NCI-H2107 (cell line): ENCODE measurements around the gene MDP1.
"Not testable (repeated sequence)": the region's sequence is repeated elsewhere in the genome, so short reads cannot be mapped to it uniquely, and the experiment has no call there.

Experiments used
- DNase-seq: peaks from one replicate; lab custom pipeline; 2025; lab: John Stamatoyannopoulos, UW

The MDP1 gene

GRCh38 chr14:24250354-24250753 is 34.5 kb upstream of the MDP1 start:
- DNase-seq, result no peak

GRCh38 chr14:24249230-24250021 is 33.6 kb upstream of the MDP1 start:
- no peak for DNase-seq

DNA sequence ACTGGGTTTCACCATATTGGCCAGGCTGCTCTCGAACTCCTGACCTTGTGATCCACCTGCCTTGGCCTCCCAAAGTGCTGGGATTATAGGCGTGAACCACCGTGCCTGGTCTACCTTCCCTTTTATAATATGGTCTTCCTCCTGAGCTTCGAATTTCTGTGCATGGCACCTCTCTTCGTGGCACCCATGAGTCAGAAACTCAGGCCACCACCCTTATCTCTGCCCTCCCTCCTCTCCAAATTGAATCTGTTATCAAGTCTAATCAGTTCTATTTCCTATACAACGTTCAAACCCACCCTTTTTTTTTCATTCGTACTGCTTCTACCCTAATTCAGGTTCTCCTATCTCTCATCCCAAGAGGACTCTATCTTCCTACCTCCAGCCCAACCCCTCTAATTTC is 31.6 kb upstream of the MDP1 start:
- no peak for DNase-seq

DNA sequence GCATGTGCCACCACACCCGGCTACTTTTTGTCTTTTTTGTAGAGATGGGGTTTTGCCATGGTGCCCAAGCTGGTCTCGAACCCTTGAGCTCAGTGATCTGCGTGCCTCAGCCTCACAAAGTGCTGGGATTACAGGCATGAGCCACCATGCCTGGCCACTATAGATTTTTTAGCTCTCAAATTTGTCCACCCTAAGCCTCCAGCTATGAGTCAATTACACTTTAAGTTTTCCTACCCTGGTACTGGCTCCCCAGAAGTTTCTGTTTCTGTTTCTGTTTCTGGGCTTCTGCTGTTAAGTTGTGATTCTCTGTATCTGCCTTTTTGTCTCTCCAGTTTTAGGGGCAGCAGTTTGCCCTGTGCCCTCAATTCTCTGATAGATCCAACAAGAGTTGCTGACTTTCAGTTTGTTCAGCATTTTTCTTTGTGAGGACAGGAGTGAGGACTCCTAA is 30.9 kb upstream of the MDP1 start:
- DNase-seq, result no peak

DNA sequence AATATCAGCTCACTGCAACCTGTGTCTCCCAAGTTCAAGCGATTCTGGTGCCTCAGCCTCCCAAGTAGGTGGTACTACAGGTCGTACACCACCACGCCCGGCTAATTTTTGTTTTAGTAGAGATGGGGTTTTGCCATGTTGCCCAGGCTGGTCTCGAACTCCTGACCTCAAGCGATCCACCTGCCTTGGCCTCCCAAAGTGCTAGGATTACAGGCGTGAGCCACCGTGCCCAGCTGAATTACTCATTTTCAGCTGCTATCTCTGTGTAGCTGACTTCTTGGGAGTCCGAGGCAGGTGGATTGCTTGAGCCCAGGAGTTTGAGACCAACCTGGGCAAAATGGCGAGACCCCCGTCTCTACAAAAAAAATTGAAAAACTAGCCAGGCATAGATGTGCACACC is 29.5 kb upstream of the MDP1 start:
- DNase-seq, result not testable (repeated sequence)

DNA sequence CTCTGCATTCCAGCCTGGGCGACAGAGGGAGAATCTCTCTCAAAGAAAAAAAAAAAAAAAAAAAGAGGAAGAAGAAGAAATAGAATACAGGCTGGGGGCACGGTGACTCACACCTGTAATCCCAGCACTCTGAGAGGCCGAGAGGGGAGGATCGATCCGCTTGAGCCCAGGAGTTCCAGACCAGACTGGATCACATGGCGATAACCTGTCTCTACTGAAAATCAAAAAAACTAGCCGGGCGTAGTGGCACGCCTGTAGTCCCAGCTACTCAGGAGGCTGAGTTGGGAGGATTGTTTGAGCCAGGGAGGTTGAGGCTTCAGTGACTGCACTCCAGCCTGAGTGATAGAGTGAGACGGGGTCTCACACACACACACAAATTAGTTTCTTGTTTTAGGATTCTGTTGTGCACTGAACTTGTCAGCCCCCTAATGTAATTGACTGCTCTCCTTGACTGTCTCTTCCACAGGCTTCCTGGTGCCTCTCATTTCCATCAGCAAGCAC is 27.5 kb upstream of the MDP1 start:
- no peak for DNase-seq

DNA sequence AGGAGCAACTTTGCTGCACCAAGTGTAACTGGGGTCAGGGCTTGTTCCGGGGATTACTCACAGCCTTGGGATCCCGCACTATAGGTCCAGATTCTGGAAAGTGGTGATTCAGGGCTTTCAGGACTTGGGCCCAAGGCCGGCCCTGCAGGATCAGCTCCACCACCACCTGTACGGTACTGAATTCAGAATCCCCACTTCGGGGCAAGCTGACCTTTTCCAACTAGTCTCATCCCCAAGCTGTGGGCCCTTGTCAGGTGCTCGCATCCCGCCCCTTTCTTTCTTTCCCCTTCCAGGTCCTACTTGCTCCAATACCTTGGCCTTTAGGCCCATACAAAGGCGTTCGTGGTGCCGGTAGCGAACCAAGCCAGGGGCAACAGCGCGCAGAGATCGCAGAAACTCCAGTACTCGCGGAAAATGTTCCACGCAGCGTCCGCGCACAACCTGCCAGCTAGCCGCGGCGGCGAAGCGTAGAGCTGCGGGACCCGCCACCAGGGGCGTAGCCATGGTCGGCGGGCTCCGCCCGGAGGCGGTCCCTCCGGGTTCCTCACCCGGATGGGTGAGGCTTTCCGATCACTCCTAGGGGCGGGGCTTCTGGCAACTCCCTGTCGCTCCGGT is 26.1 kb upstream of the MDP1 start:
- DNase-seq, result peak; percentile 89

DNA sequence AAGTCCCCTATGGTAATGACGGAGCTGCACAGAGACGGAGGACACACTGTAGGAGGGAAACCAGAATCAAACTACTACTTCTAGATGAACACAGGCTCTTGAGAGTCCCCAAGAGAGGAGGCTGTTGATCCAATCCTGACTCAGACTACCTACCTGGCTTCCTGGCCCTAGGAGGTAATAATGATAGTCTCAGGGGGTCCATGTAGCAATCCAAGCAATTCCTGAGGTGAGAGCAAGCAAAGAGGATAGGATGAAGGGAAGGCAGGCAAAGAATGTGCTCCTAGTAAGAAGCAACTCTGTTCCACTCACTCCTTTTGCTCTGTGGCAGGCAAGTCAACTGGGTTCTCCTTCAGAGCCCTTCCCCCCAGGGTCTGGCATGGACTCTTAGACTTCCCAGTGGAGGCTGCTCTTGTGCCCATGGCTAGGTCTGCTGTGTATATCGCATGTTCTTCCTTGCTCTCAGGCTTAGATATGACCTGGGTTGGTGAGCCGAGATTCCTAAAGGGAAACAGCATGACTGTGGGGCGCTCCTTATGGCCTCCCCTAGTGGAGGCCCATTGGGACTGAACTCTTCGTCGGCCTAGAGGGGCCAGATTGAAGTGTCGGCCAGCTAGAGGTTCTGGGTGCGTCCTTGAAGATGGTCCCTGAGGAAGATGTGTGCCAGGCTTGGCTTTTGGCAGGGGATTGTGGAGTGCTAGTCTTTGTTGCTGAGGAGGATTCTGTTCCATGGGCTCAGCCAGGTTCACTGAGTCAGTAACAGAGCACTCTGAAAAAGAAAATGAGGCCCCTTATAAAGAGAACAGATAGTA is 24.4 kb upstream of the MDP1 start:
- no peak for DNase-seq

DNA sequence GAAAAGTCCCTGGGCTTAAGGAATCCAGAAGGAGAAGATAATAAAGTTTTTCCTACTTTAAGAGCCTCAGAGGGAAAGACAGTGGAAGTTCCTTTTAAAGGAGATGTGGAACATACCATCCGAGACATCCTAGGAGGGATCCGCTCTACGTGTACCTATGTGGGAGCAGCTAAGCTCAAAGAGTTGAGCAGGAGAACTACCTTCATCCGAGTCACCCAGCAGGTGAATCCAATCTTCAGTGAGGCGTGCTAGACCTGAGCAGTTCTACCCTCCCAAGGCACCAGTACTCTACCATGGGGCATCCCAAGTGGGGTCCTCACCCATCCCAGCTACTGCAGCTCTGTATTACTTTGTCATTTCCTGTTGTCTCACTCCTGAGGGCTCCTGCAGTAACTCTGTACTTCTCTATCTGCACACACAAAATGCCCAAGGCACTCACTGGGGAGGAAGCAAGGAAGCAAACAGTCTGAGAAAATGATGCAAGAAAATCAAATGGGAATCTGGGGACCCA is 22.7 kb upstream of the MDP1 start:
- no peak for DNase-seq

DNA sequence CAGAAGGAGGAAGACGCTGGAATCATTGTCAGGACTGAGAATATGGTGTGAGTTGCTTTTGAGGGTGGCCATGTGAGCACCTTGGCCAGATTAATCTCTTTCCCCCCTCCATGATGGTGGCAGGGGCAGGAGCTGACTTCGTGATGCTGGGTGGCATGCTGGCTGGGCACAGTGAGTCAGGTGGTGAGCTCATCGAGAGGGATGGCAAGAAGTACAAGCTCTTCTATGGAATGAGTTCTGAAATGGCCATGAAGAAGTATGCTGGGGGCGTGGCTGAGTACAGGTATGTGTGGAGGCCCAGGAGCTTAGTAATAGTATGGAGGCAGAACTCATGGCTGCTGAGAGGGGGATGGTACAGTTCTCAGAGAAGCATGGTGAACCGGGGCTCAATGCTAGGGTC is 22.3 kb upstream of the MDP1 start:
- no peak for DNase-seq

DNA sequence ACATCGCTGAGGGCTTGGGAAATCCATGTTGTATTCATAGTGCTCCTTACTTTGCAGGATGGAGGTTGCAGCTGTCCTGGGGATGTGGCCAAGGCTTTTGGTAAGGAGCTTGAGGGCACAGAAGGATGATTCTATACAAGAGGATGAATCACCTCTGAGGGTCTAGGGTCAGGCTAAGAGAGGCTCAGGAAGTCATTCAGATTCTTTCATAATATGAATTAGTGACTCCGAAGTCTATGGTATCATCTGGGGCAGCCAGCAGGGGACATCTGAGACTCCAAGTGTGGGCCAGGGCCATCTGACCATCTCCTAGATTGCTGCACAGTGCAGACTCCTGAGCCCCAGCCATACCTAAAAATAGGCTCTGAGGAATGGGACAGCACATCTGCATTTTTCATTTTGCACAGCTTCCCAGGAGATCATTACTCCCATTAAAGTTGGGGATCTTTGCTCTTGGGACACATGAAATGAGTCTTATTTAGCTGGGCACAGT is 21.6 kb upstream of the MDP1 start:
- no peak for DNase-seq

- DNase-seq, result no peak
Observed at GRCh38 chr14:24236689-24237462, 21.0 kb upstream of the MDP1 start.

GRCh38 chr14:24235804-24236688 is 20.2 kb upstream of the MDP1 start:
- DNase-seq, result no peak

DNA sequence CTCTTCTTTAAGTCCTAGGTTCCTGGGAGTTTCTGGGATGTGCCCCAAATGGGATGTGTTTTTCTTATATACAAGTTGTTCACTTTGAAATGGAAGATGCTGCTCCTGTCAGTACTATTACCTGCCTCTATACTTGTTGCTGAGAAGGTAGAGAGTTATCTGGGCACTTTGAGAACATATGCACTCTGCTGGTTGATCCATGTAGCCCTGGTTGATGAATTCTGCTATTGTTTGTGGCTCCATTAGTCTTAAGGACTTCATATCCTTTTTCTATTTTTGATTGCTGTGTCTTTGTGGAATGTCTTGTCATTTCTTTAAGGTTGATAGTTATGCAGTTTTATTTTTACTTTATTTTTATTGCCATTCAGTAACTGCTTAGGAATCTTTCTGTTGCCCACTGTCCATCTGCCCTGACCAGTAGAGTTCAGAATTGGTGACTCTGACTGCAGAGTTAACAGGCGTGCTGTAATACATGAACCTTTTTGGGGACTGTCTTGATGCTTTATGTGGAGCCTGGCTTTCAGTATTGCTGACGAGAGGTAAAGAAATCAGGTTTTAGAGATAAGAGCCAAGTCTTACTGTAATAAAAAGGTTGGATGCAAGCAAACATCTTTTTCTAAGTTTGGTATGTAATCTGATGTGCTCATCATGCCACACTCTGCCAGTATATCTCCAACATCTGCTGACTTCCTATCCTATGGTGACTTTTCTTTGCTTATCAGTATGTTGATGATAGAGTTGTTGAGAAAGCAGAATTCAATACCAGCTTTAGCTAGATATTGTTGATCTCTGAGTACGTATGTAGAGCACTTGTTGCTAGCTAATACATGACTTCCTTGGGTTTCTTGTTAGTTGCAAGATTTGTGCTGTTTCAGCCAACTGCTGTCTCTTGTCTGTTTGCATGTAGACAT is 18.5 kb upstream of the MDP1 start:
- no peak for DNase-seq

- DNase-seq, result no peak
Observed at GRCh38 chr14:24233538-24233866, 17.6 kb upstream of the MDP1 start.

DNA sequence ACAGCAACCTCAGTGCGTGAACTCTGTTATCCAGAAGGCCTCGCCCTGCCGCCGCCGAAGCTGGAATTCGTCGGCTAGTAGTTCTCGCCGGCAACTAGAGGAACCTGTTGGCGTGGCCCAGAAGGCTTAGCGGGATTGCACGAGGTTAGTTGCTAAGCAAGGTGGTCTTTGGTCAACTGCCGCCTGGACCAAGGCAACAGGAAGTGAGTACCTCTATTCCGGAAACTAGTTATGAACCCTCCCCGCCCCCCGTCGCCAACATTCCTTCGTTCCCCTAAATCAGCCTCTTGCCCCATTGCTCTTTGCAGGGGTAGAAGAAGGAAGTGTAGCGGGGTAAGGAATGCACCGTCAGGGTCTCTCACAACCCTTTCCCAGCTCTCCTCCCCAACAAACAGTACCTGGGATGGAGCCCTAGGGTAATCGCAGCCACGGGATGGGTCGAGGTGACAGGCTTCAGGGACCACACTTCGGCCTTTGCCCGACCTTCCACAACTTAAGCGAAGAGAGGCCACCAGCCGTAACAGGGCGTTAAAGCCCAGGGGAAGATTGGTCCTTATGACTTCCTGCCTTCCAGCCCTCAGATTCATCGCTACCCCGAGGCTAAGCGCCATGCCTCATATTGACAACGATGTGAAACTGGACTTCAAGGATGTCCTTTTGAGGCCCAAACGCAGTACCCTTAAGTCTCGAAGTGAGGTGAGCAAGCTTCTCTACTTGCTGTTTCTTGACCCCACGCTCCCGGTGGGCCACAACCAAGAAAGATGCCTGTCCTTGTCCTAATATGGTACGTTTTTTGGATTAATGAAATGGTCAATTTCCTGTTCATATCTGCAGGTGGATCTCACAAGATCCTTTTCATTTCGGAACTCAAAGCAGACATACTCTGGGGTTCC is 17.0 kb upstream of the MDP1 start, which contains the start of gene GMPR2:
GMPR2 (plus strand) TSS at position 285 of the 893 bp plus-strand sequence; CDS start at position 610, 325 bp downstream.
- DNase-seq, result no peak

DNA sequence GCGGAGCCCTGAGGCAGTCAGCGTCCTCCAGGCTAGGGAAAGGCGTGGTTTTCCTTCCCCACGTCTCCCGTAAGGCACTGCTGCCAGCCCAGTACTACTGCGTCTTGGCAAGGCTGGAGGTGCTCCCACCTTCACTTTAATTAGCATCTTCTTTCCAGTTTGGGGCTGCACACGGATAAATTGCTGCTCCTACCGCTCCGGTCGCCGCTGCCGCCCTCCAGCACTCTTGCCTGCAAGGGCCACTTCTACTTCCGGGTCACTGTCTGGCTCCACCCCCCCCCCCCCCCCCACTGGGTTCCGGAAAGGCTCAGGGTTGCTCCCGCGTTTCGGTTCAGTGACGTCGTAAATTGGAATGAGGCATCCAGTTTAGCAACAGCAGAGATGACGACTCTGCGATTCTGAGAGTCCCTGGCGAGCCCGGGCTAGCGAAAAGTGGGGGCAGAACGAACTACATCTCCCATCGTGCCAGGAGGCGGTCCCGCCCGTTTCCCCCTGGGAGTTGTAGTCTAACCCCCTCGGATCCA is 16.3 kb upstream of the MDP1 start, which contains the start of gene NEDD8:
NEDD8 (minus strand) TSS at position 247 of the 524 bp plus-strand sequence; CDS start at position 147, 100 bp downstream.
- DNase-seq, result peak; percentile 70
